ENCODE results near the gene KIAA1671. TPM values are rescaled to one million over a fixed set of nuclear protein-coding genes. Genes with fewer than 3 reads are reported as not detected.

KIAA1671 gene
- total and polyA plus RNA-seq, 9 of the 15 experiments (the other 6 are each of a cell fraction or from before 2014, with no cell fraction given): under 0.01 to 0.11 (median 0.02) TPM; not detected in 5

- no peak for DNase-seq (ENCODE audit: extremely low read depth in 1 of 4, low spot score in 3 of 4)
- TF ChIP-seq ZBTB11 (CRISPR knock-in tag; IDR thresholded peaks at IDR 0.05) (no peak), PRPF4 (IDR thresholded peaks at IDR 0.05; ENCODE audit: insufficient read depth, low read depth, low read length, poor library complexity, severe bottlenecking) (no peak), ZBTB9 (CRISPR knock-in tag; IDR thresholded peaks at IDR 0.05) (no peak), CTCF (IDR thresholded peaks at IDR 0.05 in 2 of 3, conservative IDR thresholded peaks at IDR 0.05 in 1 of 3; ENCODE audit: insufficient read depth in 2 of 3, low read depth in 1 of 3, low read length in 3 of 3) (no peak), ETS1 (conservative IDR thresholded peaks at IDR 0.05; ENCODE audit: control insufficient read depth, low read depth, low read length) (no peak), ZNF586 (CRISPR knock-in tag; conservative IDR thresholded peaks at IDR 0.05) (no peak), TAF15 (IDR thresholded peaks at IDR 0.05; ENCODE audit: low read depth, low read length) (no peak), HDAC2 (IDR thresholded peaks at IDR 0.05) (no peak), NONO (IDR thresholded peaks at IDR 0.05; ENCODE audit: low read depth in 2 of 2, low read length in 1 of 2) (no peak), NCOR1 (IDR thresholded peaks at IDR 0.05) (no peak), TAL1 (IDR thresholded peaks at IDR 0.05) (no peak)
- Histone ChIP-seq H3K4me2 (ENCODE audit: insufficient read depth, low read length) (no peak overlapping the region), H3K27me3 (ENCODE audit: control insufficient read depth in 2 of 2, insufficient read depth in 2 of 2, low read length in 2 of 2) (peaks cover 5 to 28% of the 10 kb centered on the region in 2 experiments; a peak in 3 of 5 replicates), H3K4me1 (replicated peaks in 1 of 2; ENCODE audit: control insufficient read depth in 2 of 2, insufficient read depth in 2 of 2, low read length in 2 of 2) (no peaks in the 10 kb centered on the region; a peak in 1 of 5 replicates), H2AFZ (ENCODE audit: low read depth, low read length) (no peak overlapping the region), H3K4me3 (no peak overlapping the region), H3K9me3 (replicated peaks; ENCODE audit: control insufficient read depth, insufficient read depth, low read depth, low read length) (no peaks in the 10 kb centered on the region), H3K79me2 (ENCODE audit: control insufficient read depth, insufficient read depth, low read length) (no peaks in the 10 kb centered on the region), H3K36me3 (ENCODE audit: control insufficient read depth, insufficient read depth, low read length) (no peaks in the 10 kb centered on the region), H3K9me1 (ENCODE audit: control insufficient read depth, insufficient read depth, low read length) (no peaks in the 10 kb centered on the region), H3K27ac (ENCODE audit: extremely low read depth, low read depth, low read length) (no peak overlapping the region), H4K20me1 (replicated peaks; ENCODE audit: control insufficient read depth, insufficient read depth, low read length) (no peaks in the 10 kb centered on the region), H3K9ac (ENCODE audit: insufficient read depth in 1 of 2, low read depth in 2 of 2, low read length in 2 of 2) (no peak overlapping the region)
- ChIA-PET CTCF (ENCODE audit: low intra/inter-chr PET ratio) (no interaction called here), POLR2A (interaction anchor here (0.6 kb wide), 1 partner anchor 40 kb away, joined by 5 read pairs; no protein-coding TSS in a partner anchor)
- WGBS (ENCODE audit: insufficient coverage, low coverage, missing lambda C conversion rate): 6% methylated on average over 7 of the region's 9 CpGs
- no TSS peak for BruUV-seq (replicated peaks)
- intact Hi-C loops (cut with micrococcal nuclease) (no loop called here), in situ Hi-C loops (cut with MboI) (no loop called here)
- FAIRE-seq: no peak
- no peak for ATAC-seq
Observed at GRCh38 chr22:24985826-24986214, 33.3 kb downstream of the KIAA1671 start.
